ENCODE results near the gene OCSTAMP. TPM values are rescaled to one million over a fixed set of nuclear protein-coding genes. Genes with fewer than 3 reads are reported as not detected.
A peak's percentile ranks its signal among the peaks of the same experiment; 100 is the strongest.

OCSTAMP gene
- total RNA-seq, 4 donors from 2014 or later: not detected

- DNase-seq (ENCODE audit: low spot score in 2 of 2): peak; percentile 78 to 81
- Histone ChIP-seq H3K9me3 (no peaks in the 10 kb centered on the region), H3K27ac (peak overlapping the region in 2 of 4 donors; percentile 52 to 78), H3K27me3 (no peaks in the 10 kb centered on the region), H3K4me1 (peaks cover 0 to 46% (median 11%) of the 10 kb centered on the region in 4 donors), H3K4me3 (no peak overlapping the region), H3K36me3 (no peaks in the 10 kb centered on the region)
- no peak for TF ChIP-seq CTCF (IDR thresholded peaks at IDR 0.05)
- peak in 1 of 2 donors; percentile 54 for TF ChIP-seq EP300 (IDR thresholded peaks at IDR 0.05)
- no peak for TF ChIP-seq POLR2A (IDR thresholded peaks at IDR 0.05)
- WGBS, 2 donors: 9% methylated on average over 10 of the region's 10 CpGs
These were observed 18.2 kb upstream of the OCSTAMP start for GRCh38 chr20:46568570-46569129.

- no peak for TF ChIP-seq CTCF (IDR thresholded peaks at IDR 0.05)
- TF ChIP-seq POLR2A (IDR thresholded peaks at IDR 0.05): no peak
- TF ChIP-seq EP300 (IDR thresholded peaks at IDR 0.05): no peak
- no peaks in the 10 kb centered on the region for H3K9me3 ChIP-seq
- no peak overlapping the region for H3K27ac ChIP-seq
- H3K4me1 ChIP-seq: peaks cover 0 to 43% (median 21%) of the 10 kb centered on the region in 4 donors
- WGBS, 2 donors: 81 to 84% methylated on average over 9 to 10 of the region's 10 CpGs
- no peaks in the 10 kb centered on the region for H3K36me3 ChIP-seq
- H3K4me3 ChIP-seq: no peak overlapping the region
- no peaks in the 10 kb centered on the region for H3K27me3 ChIP-seq
- no peak for DNase-seq (ENCODE audit: low spot score in 2 of 2)
These were observed 15.7 kb upstream of the OCSTAMP start for GRCh38 chr20:46566125-46566524.

GRCh38 chr20:46564241-46564957 lies 13.9 kb upstream of the OCSTAMP start:
- no peaks in the 10 kb centered on the region for H3K27me3 ChIP-seq
- 67 to 81% methylated on average over 7 of the region's 7 CpGs for WGBS, 2 donors
- peak overlapping the region in 1 of 4 donors; percentile 93 for H3K27ac ChIP-seq
- TF ChIP-seq CTCF (IDR thresholded peaks at IDR 0.05) (no peak), EP300 (IDR thresholded peaks at IDR 0.05) (no peak), POLR2A (IDR thresholded peaks at IDR 0.05) (no peak)
- H3K4me3 ChIP-seq: no peak overlapping the region
- no peak for DNase-seq (ENCODE audit: low spot score in 2 of 2)
- H3K4me1 ChIP-seq: peaks cover 0 to 41% (median 21%) of the 10 kb centered on the region in 4 donors
- H3K9me3 ChIP-seq: no peaks in the 10 kb centered on the region
- no peaks in the 10 kb centered on the region for H3K36me3 ChIP-seq

GRCh38 chr20:46563860-46564221 lies 13.4 kb upstream of the OCSTAMP start:
- DNase-seq (ENCODE audit: low spot score in 2 of 2): no peak
- no peaks in the 10 kb centered on the region for H3K9me3 ChIP-seq
- 19 to 58% methylated on average over 2 of the region's 2 CpGs for WGBS, 2 donors
- H3K4me3 ChIP-seq: no peak overlapping the region
- H3K36me3 ChIP-seq: no peaks in the 10 kb centered on the region
- H3K4me1 ChIP-seq: peaks cover 0 to 36% (median 16%) of the 10 kb centered on the region in 4 donors
- TF ChIP-seq EP300 (IDR thresholded peaks at IDR 0.05) (no peak), CTCF (IDR thresholded peaks at IDR 0.05) (no peak), POLR2A (IDR thresholded peaks at IDR 0.05) (no peak)
- no peaks in the 10 kb centered on the region for H3K27me3 ChIP-seq
- peak overlapping the region in 2 of 4 donors; percentile 32 to 93 for H3K27ac ChIP-seq

GRCh38 chr20:46563170-46563859 lies 12.9 kb upstream of the OCSTAMP start:
- TF ChIP-seq CTCF (IDR thresholded peaks at IDR 0.05) (no peak), POLR2A (IDR thresholded peaks at IDR 0.05) (no peak), EP300 (IDR thresholded peaks at IDR 0.05) (no peak)
- WGBS, 2 donors: 63 to 67% methylated on average over 16 of the region's 16 CpGs
- Histone ChIP-seq H3K36me3 (no peaks in the 10 kb centered on the region), H3K9me3 (no peaks in the 10 kb centered on the region), H3K27ac (peak overlapping the region; percentile 21 to 93 (median 82)), H3K27me3 (no peaks in the 10 kb centered on the region), H3K4me1 (peaks cover 0 to 33% (median 10%) of the 10 kb centered on the region in 4 donors), H3K4me3 (peak overlapping the region in 3 of 4 donors; percentile 15 to 50 (median 34))
- no peak for DNase-seq (ENCODE audit: low spot score in 2 of 2)

Data from tibial nerve (tissue), 4 donors.